ENCODE measurements around the gene KLK2.

GRCh38 chr19:50859849-50860248, 13.4 kb upstream of the KLK2 start:
- no peak for TF ChIP-seq POLR2AphosphoS5 (IDR thresholded peaks at IDR 0.05)
- TF ChIP-seq CTCF (IDR thresholded peaks at IDR 0.05): no peak
- TF ChIP-seq EP300 (IDR thresholded peaks at IDR 0.05): no peak

All from gastroesophageal sphincter (tissue), 3 donors.